ENCODE measurements around the gene CCNI.

- no peak for TF ChIP-seq POLR2A (IDR thresholded peaks at IDR 0.05; ENCODE audit: low read depth, low read length)
- TF ChIP-seq POLR2AphosphoS5 (IDR thresholded peaks at IDR 0.05; ENCODE audit: low read depth, low read length): no peak
Observed at GRCh38 chr4:77021614-77022089, 54.1 kb downstream of the CCNI start.
